Heart right ventricle (tissue), 16 donors: Measurements from ENCODE around the gene IL31. TPM values are rescaled to one million over a fixed set of nuclear protein-coding genes. Genes with fewer than 3 reads are reported as not detected.
A peak's percentile ranks its signal among the peaks of the same experiment; 100 is the strongest.

ENCODE experiments used
- ATAC-seq, 8 donors: fragments of 200-7000 bp; cut with Tn5 transposase; one replicate each; pipeline ENCODE4 v1.9.1; 2020; ENCODE audit warnings: mild to moderate bottlenecking in 8 of 8, moderate library complexity in 8 of 8, moderate number of reproducible peaks in 1 of 8
- DNase-seq, 2 donors: peaks; one replicate each; pipeline ENCODE4 v3.0.0-alpha.2; 2020
- H3K27ac ChIP-seq, 10 donors: fragments of 200-600 bp; sonication (generic) in 2 of 10; one replicate each; pipeline versions ENCODE4 v1.5.0 to v1.8.0; 2020 to 2022; ENCODE audit warnings: mild to moderate bottlenecking in 3 of 10
- H3K27me3 ChIP-seq, 7 donors: fragments of 200-600 bp; one replicate each; pipeline ENCODE4 v1.8.0; 2021 to 2022; ENCODE audit warnings: mild to moderate bottlenecking in 2 of 7
- H3K36me3 ChIP-seq, 9 donors: fragments of 200-600 bp; sonication (generic) in 1 of 9; one replicate each; pipeline versions ENCODE4 v1.5.0 to v1.8.0; 2020 to 2022; ENCODE audit warnings: mild to moderate bottlenecking in 2 of 9
- H3K4me1 ChIP-seq, 9 donors: fragments of 200-600 bp; sonication (generic) in 1 of 9; one replicate each; pipeline versions ENCODE4 v1.5.0 to v1.8.0; 2020 to 2022; ENCODE audit warnings: mild to moderate bottlenecking in 4 of 9
- H3K4me3 ChIP-seq, 10 donors: fragments of 200-600 bp; sonication (generic) in 2 of 10; one replicate each; pipeline versions ENCODE4 v1.5.0 to v1.8.0; 2020 to 2022; ENCODE audit warnings: mild to moderate bottlenecking in 7 of 10, moderate library complexity in 2 of 10
- H3K9me3 ChIP-seq, 11 donors: fragments of 200-600 bp in 10 of 11; sonication (generic) in 2 of 11; one replicate each; pipeline versions ENCODE4 v1.5.0 to v1.8.0; 2013 to 2022; ENCODE audit warnings: mild to moderate bottlenecking in 2 of 11, control low read depth in 1 of 11, moderate library complexity in 1 of 11
- CTCF ChIP-seq, 9 donors: fragments of 200-600 bp; sonication (generic) in 2 of 9; IDR thresholded peaks; one replicate each; pipeline versions ENCODE4 v1.5.0 to v1.8.0; 2021 to 2022; ENCODE audit warnings: antibody characterized with exemption in 9 of 9, mild to moderate bottlenecking in 5 of 9, moderate library complexity in 1 of 9
- WGBS, 2 donors: extraction: QIAGEN DNeasy Blood & Tissue Kit; methylation state at CpG; one replicate each; pipeline ENCODE4 v1.1.7; 2013; ENCODE audit warnings: inconsistent platforms in 1 of 2; 5-methylcytosine and 5-hydroxymethylcytosine counted together
- intact Hi-C, 10 donors: fragments of 100-400 bp; cut with DNase I; formaldehyde crosslinking; loops; one replicate each; pipeline versions ENCODE4 v1.11.1 to v1.14.2; 2022
- polyA plus RNA-seq, 2 donors: library from polyadenylated mRNA; stranded (reverse); fragments of 200-250 nt; gene quantifications; one replicate each; pipeline ENCODE4 v1.2.3, GENCODE V29; 2013
- total RNA-seq, 10 donors: library from RNA; stranded (reverse); fragmentation: NEBNext Ultra II Directional in 3 of 10; extraction: Animal tissue kit (Norgen Biotek cat#: 25700) in 3 of 10; gene quantifications; one replicate each; pipeline versions ENCODE4 v1.2.1 to v1.2.4, GENCODE V29; 2021 to 2023
- donor health status: Arrhythmogenic right ventricular cardiomyopathy.
- donor health status: ischemic (EF 13 %, LVEDD 7.1; RV severe dilation, severe dysfunction).
- donor health status: healthy with polysubstance abuse.
- donor health status: DM: no; HTN: yes; CAD: no.
- donor health status: DM: no; HTN: no; CAD: no.
- donor health status: ischemic (EF 25% LVEDD 6.9; RV normal size, moderate dysfunction).
- donor health status: ischemic (EF 25% LVEDD 5.7; RV mildly dilated, moderate dysfunction).
- donor health status: healthy.
- donor health status: DM: yes; HTN: yes; CAD: no.
- donor health status: Ischemic cardiomyopathy.
- donor health status: ischemic (EF 35%, LVEDD 5.7; RV mildly dilated, moderate dysfunction).
- donor health status: nonischemic (EF 11% LVEDD 7.7; RV severe dilation, severe dysfunction).
- donor health status: DM: yes; HTN: yes; CAD: no.
- donor health status: PGD.
- donor health status: ischemic (EF 29% LVEDD 5.4; RV normal size, mild dysfunction).
- donor health status: nonischemic (EF 23%, LVEDD 6.1; RV moderate dilation, normal function).

The IL31 gene
- total and polyA plus RNA-seq, 12 donors: not detected

- H3K27me3 ChIP-seq: no peaks in the 10 kb centered on the region
- peaks cover 0 to 4% (median 0%) of the 10 kb centered on the region in 9 donors for H3K4me1 ChIP-seq
- H3K36me3 ChIP-seq: peaks cover 0 to 54% (median 21%) of the 10 kb centered on the region in 9 donors
- intact Hi-C loops: no loop called here
- no peak for DNase-seq
- no peak for ATAC-seq
- no peaks in the 10 kb centered on the region for H3K9me3 ChIP-seq
- no peak for TF ChIP-seq CTCF (IDR thresholded peaks at IDR 0.05)
- H3K4me3 ChIP-seq: no peak overlapping the region
- 93 to 97% methylated on average over 12 of the region's 12 CpGs for WGBS, 2 donors
- no peak overlapping the region for H3K27ac ChIP-seq
Measured at GRCh38 chr12:122144885-122145284, 29.1 kb downstream of the IL31 start.

- no peak for TF ChIP-seq CTCF (IDR thresholded peaks at IDR 0.05)
- H3K36me3 ChIP-seq: peaks cover 0 to 74% (median 25%) of the 10 kb centered on the region in 9 donors
Measured at GRCh38 chr12:122142857-122143256, 31.2 kb downstream of the IL31 start.

GRCh38 chr12:122141911-122142725, 31.9 kb downstream of the IL31 start:
- peaks cover 0 to 4% (median 0%) of the 10 kb centered on the region in 9 donors for H3K4me1 ChIP-seq
- intact Hi-C loops: no loop called here
- peaks cover 0 to 80% (median 27%) of the 10 kb centered on the region in 9 donors for H3K36me3 ChIP-seq
- no peak for DNase-seq
- no peaks in the 10 kb centered on the region for H3K9me3 ChIP-seq
- H3K27me3 ChIP-seq: no peaks in the 10 kb centered on the region
- peak in 1 of 8 donors; percentile 12 for ATAC-seq
- H3K4me3 ChIP-seq: no peak overlapping the region
- no peak for TF ChIP-seq CTCF (IDR thresholded peaks at IDR 0.05)
- H3K27ac ChIP-seq: no peak overlapping the region
- 78 to 79% methylated on average over 21 of the region's 21 CpGs for WGBS, 2 donors

More at GRCh38 chr12:122142857-122143256, 31.2 kb downstream of the IL31 start:
- no peak for DNase-seq
- WGBS, 2 donors: 46 to 63% methylated on average over 6 of the region's 6 CpGs
- intact Hi-C loops: no loop called here
- no peak for ATAC-seq
- Histone ChIP-seq H3K4me1 (peaks cover 0 to 4% (median 0%) of the 10 kb centered on the region in 9 donors), H3K27ac (no peak overlapping the region), H3K27me3 (no peaks in the 10 kb centered on the region), H3K9me3 (no peaks in the 10 kb centered on the region), H3K4me3 (no peak overlapping the region)

- ATAC-seq (no peak), DNase-seq (no peak)
- Histone ChIP-seq H3K27ac (no peak overlapping the region), H3K9me3 (no peaks in the 10 kb centered on the region), H3K36me3 (peaks cover 0 to 95% (median 29%) of the 10 kb centered on the region in 9 donors), H3K4me1 (peaks cover 0 to 4% (median 0%) of the 10 kb centered on the region in 9 donors), H3K27me3 (no peaks in the 10 kb centered on the region), H3K4me3 (no peak overlapping the region)
- WGBS, 2 donors: 93 to 94% methylated on average over 19 of the region's 19 CpGs
- intact Hi-C loops: no loop called here
- no peak for TF ChIP-seq CTCF (IDR thresholded peaks at IDR 0.05)
Measured at GRCh38 chr12:122140467-122141257, 33.4 kb downstream of the IL31 start.
